ENCODE results near the gene KCNMA1.

KCNMA1 gene

GRCh38 chr10:77289027-77289501 is 348.5 kb downstream of the KCNMA1 start:
- no peak for DNase-seq

GRCh38 chr10:77287647-77288120 is 349.9 kb downstream of the KCNMA1 start:
- DNase-seq, result no peak

GRCh38 chr10:77286531-77287508 is 350.8 kb downstream of the KCNMA1 start:
- no peak for DNase-seq

- DNase-seq, result no peak
These were observed 352.0 kb downstream of the KCNMA1 start for GRCh38 chr10:77285529-77286182.

- DNase-seq, result no peak
These were observed 352.8 kb downstream of the KCNMA1 start for GRCh38 chr10:77284797-77285196.

- DNase-seq, result no peak
These were observed 354.3 kb downstream of the KCNMA1 start for GRCh38 chr10:77283326-77283725.

- DNase-seq, result no peak
These were observed 355.4 kb downstream of the KCNMA1 start for GRCh38 chr10:77282163-77282562.

- DNase-seq, result no peak
These were observed 355.9 kb downstream of the KCNMA1 start for GRCh38 chr10:77281719-77282118.

GRCh38 chr10:77279207-77279606 is 358.4 kb downstream of the KCNMA1 start:
- no peak for DNase-seq

GRCh38 chr10:77274046-77274795 is 363.4 kb downstream of the KCNMA1 start:
- DNase-seq, result no peak

- DNase-seq, result no peak
These were observed 368.4 kb downstream of the KCNMA1 start for GRCh38 chr10:77269163-77269562.

- no peak for DNase-seq
These were observed 368.9 kb downstream of the KCNMA1 start for GRCh38 chr10:77268721-77269120.

GRCh38 chr10:77267703-77268675 is 369.6 kb downstream of the KCNMA1 start:
- no peak for DNase-seq

GRCh38 chr10:77266242-77266641 is 371.4 kb downstream of the KCNMA1 start:
- DNase-seq, result no peak

- DNase-seq, result no peak
These were observed 373.1 kb downstream of the KCNMA1 start for GRCh38 chr10:77264527-77264926.

GRCh38 chr10:77264107-77264506 is 373.5 kb downstream of the KCNMA1 start:
- no peak for DNase-seq

- DNase-seq, result no peak
These were observed 373.9 kb downstream of the KCNMA1 start for GRCh38 chr10:77263700-77264099.

GRCh38 chr10:77261146-77261545 is 376.5 kb downstream of the KCNMA1 start:
- no peak for DNase-seq

GRCh38 chr10:77259171-77259874 is 378.3 kb downstream of the KCNMA1 start:
- no peak for DNase-seq

GRCh38 chr10:77256346-77256745 is 381.3 kb downstream of the KCNMA1 start:
- no peak for DNase-seq

- DNase-seq, result no peak
These were observed 384.0 kb downstream of the KCNMA1 start for GRCh38 chr10:77253556-77254064.
